A549 (cell line): ENCODE measurements around the gene UTS2R. TPM values are rescaled to one million over a fixed set of nuclear protein-coding genes. Genes with fewer than 3 reads are reported as not detected.

Source experiments
- ATAC-seq, 2 experiments: fragments of 200-7000 bp in 1 of 2; fragments of >200 bp in 1 of 2; cut with Nextera tagmentation in 1 of 2; cut with Tn5 transposase in 1 of 2; 3 replicates each; pipeline versions ENCODE4 v1.8.0 to v1.9.1; 2018 to 2020; ENCODE audit warnings: mild to moderate bottlenecking in 1 of 2, moderate library complexity in 1 of 2
- CTCF ChIA-PET: fragments of 300-600 bp; sonication (Branson Sonifier 250); formaldehyde crosslinking; extraction: SDS; loops from one replicate; lab custom pipeline; 2021; ENCODE audit warnings: antibody characterized with exemption, inconsistent platforms; lab: Yijun Ruan, JAX
- POLR2A ChIA-PET: fragments of 350-600 bp; formaldehyde crosslinking; extraction: SDS; loops from one replicate; lab custom pipeline; 2021; ENCODE audit warnings: antibody characterized with exemption, inconsistent platforms; lab: Yijun Ruan, JAX
- DNase-seq, 2 experiments: peaks; one replicate each; pipeline versions ENCODE4 v3.0.0 to v3.0.0-alpha.2; 2011 to 2016; ENCODE audit warnings: low read depth in 1 of 2, low spot score in 1 of 2
- FAIRE-seq: peaks from 2 replicates; lab custom pipeline; 2011; peaks lifted over from hg19 to GRCh38; lab: Jason Lieb, UNC
- H3K27ac ChIP-seq, 2 experiments: fragments of >200 bp; sonication (Bioruptor Twin); formaldehyde crosslinking; 3 replicates each; pipeline ENCODE4 v1.5.1; 2016 to 2017
- H3K4me1 ChIP-seq: fragments of >200 bp; sonication (Bioruptor Twin); formaldehyde crosslinking; 3 replicates; pipeline ENCODE4 v1.6.1; 2016
- H3K4me2 ChIP-seq: fragments of >200 bp; sonication (Bioruptor Twin); formaldehyde crosslinking; 3 replicates; pipeline ENCODE4 v1.6.1; 2016
- H3K4me3 ChIP-seq: fragments of >200 bp; sonication (Bioruptor Twin); formaldehyde crosslinking; 3 replicates; pipeline ENCODE4 v1.5.1; 2016
- H3K9me3 ChIP-seq: fragments of >200 bp; sonication (Bioruptor Twin); formaldehyde crosslinking; 3 replicates; pipeline ENCODE4 v1.6.1; 2016
- CBX2 ChIP-seq: fragments of 200-600 bp; sonication (generic); IDR thresholded peaks from 2 replicates; pipeline ENCODE4 v1.6.1; 2016; ENCODE audit warnings: low read depth, mild to moderate bottlenecking, borderline replicate concordance
- CBX8 ChIP-seq: fragments of 200-600 bp; sonication (generic); IDR thresholded peaks from 2 replicates; pipeline ENCODE4 v1.6.1; 2016
- CEBPB ChIP-seq, 2 experiments: fragments of >200 bp in 1 of 2; sonication (Bioruptor Twin) in 1 of 2; formaldehyde crosslinking in 1 of 2; IDR thresholded peaks; 2 replicates each; pipeline ENCODE4 v1.6.1; 2012 to 2016
- CHD4 ChIP-seq: fragments of 200-600 bp; sonication (generic); IDR thresholded peaks from 2 replicates; pipeline ENCODE4 v1.6.1; 2016; ENCODE audit warnings: antibody characterized with exemption, mild to moderate bottlenecking, borderline replicate concordance
- EHF ChIP-seq: fragments of 250-450 bp; sonication (Bioruptor Pico); IDR thresholded peaks from 2 replicates; pipeline ENCODE4 v1.5.0; 2020; ENCODE audit warnings: mild to moderate bottlenecking
- EHMT2 ChIP-seq: fragments of 200-600 bp; sonication (generic); IDR thresholded peaks from 2 replicates; pipeline ENCODE4 v1.6.1; 2016; ENCODE audit warnings: antibody characterized with exemption, low read depth, mild to moderate bottlenecking, moderate library complexity
- EP300 ChIP-seq, 2 experiments: fragments of >200 bp; sonication (Bioruptor Twin); formaldehyde crosslinking; IDR thresholded peaks; 2 replicates in 1 of 2; 3 replicates in 1 of 2; pipeline ENCODE4 v1.6.1; 2016 to 2017
- ESRRA ChIP-seq: fragments of 150-350 bp; IDR thresholded peaks from 2 replicates; pipeline ENCODE4 v1.6.1; 2014; ENCODE audit warnings: mild to moderate bottlenecking, low read length, borderline replicate concordance
- FOSB ChIP-seq: fragments of 250-450 bp; sonication (Bioruptor Pico); IDR thresholded peaks from 2 replicates; pipeline ENCODE4 v1.5.0; 2020; ENCODE audit warnings: mild to moderate bottlenecking, moderate library complexity
- GATA3 ChIP-seq: IDR thresholded peaks from 2 replicates; pipeline ENCODE4 v1.6.1; 2012; ENCODE audit warnings: borderline replicate concordance
- HDAC2 ChIP-seq: fragments of 200-600 bp; sonication (generic); IDR thresholded peaks from 2 replicates; pipeline ENCODE4 v1.6.1; 2016
- HOXA7 ChIP-seq: fragments of 250-450 bp; sonication (Bioruptor Pico); IDR thresholded peaks from 2 replicates; pipeline ENCODE4 v1.5.0; 2020; ENCODE audit warnings: mild to moderate bottlenecking, moderate library complexity
- HOXB13 ChIP-seq: fragments of 250-450 bp; sonication (Bioruptor Pico); IDR thresholded peaks from 2 replicates; pipeline ENCODE4 v1.5.0; 2020; ENCODE audit warnings: low read depth, mild to moderate bottlenecking, moderate library complexity
- JUN ChIP-seq, 2 experiments: fragments of >200 bp; sonication (Bioruptor Twin); formaldehyde crosslinking; IDR thresholded peaks; 2 replicates in 1 of 2; 3 replicates in 1 of 2; pipeline ENCODE4 v1.6.1; 2016 to 2017
- KDM5A ChIP-seq: fragments of 200-600 bp; sonication (generic); IDR thresholded peaks from 2 replicates; pipeline ENCODE4 v1.6.1; 2016; ENCODE audit warnings: antibody characterized with exemption, mild to moderate bottlenecking
- MAFK ChIP-seq: fragments of 450-650 bp; IDR thresholded peaks from 2 replicates; pipeline ENCODE4 v1.6.1; 2014; ENCODE audit not compliant: partially characterized antibody
- MAZ ChIP-seq: fragments of 150-350 bp; IDR thresholded peaks from 2 replicates; pipeline ENCODE4 v1.6.1; 2014; ENCODE audit warnings: antibody characterized with exemption, low read depth, low read length, borderline replicate concordance
- NFE2L2 ChIP-seq: fragments of 150-350 bp; conservative IDR thresholded peaks from 2 replicates; pipeline ENCODE4 v1.6.1; 2014; ENCODE audit warnings: low read length
- POLR2A ChIP-seq: IDR thresholded peaks from 2 replicates; pipeline ENCODE4 v1.6.1; 2012; ENCODE audit warnings: mild to moderate bottlenecking, low read length
- POLR2AphosphoS2 ChIP-seq: conservative IDR thresholded peaks from 2 replicates; pipeline ENCODE4 v1.6.1; 2012; ENCODE audit warnings: low read length, improper control_type of control experiment, inconsistent platforms
- RAD21 ChIP-seq, 2 experiments: fragments of >200 bp in 1 of 2; sonication (Bioruptor Twin) in 1 of 2; formaldehyde crosslinking in 1 of 2; IDR thresholded peaks in 1 of 2; conservative IDR thresholded peaks in 1 of 2; 2 replicates in 1 of 2; 3 replicates in 1 of 2; pipeline ENCODE4 v1.6.1; 2012 to 2018; ENCODE audit warnings: inconsistent platforms in 1 of 2
- RARB ChIP-seq: fragments of 250-450 bp; sonication (Bioruptor Pico); IDR thresholded peaks from 2 replicates; pipeline ENCODE4 v1.8.0; 2021; ENCODE audit warnings: mild to moderate bottlenecking, moderate library complexity
- RCOR1 ChIP-seq: fragments of 150-350 bp; IDR thresholded peaks from 2 replicates; pipeline ENCODE4 v1.6.1; 2014; ENCODE audit warnings: antibody characterized with exemption, low read length, low read depth
- SMC3 ChIP-seq: fragments of >200 bp; sonication (Bioruptor Twin); formaldehyde crosslinking; IDR thresholded peaks from 3 replicates; pipeline ENCODE4 v1.6.1; 2018; ENCODE audit warnings: inconsistent platforms
- SREBF2 ChIP-seq: fragments of 450-650 bp; IDR thresholded peaks from 2 replicates; pipeline ENCODE4 v1.6.1; 2014; ENCODE audit warnings: mild to moderate bottlenecking, moderate library complexity
- TFCP2L1 ChIP-seq: fragments of 250-450 bp; sonication (Bioruptor Pico); IDR thresholded peaks from 2 replicates; pipeline ENCODE4 v1.5.0; 2021; ENCODE audit warnings: mild to moderate bottlenecking
- TP53 ChIP-seq: fragments of 250-450 bp; sonication (Bioruptor Pico); IDR thresholded peaks from 2 replicates; pipeline ENCODE4 v1.5.0; 2021; ENCODE audit warnings: mild to moderate bottlenecking, moderate library complexity
- ZC3H11A ChIP-seq: fragments of 450-650 bp; IDR thresholded peaks from 2 replicates; pipeline ENCODE4 v1.6.1; 2014; ENCODE audit warnings: antibody characterized with exemption, mild to moderate bottlenecking
- ZSCAN20 ChIP-seq: fragments of 250-450 bp; sonication (Bioruptor Pico); IDR thresholded peaks from 2 replicates; pipeline ENCODE4 v1.8.0; 2022; ENCODE audit warnings: mild to moderate bottlenecking, moderate library complexity
- WGBS: methylation state at CpG from one replicate; pipeline ENCODE4 v1.1.6; 2017; ENCODE audit errors: missing lambda C conversion rate; 5-methylcytosine and 5-hydroxymethylcytosine counted together
- polyA plus RNA-seq, 4 experiments: library from polyadenylated mRNA; depleted of rRNA in 3 of 4; stranded (reverse); fragments of >200 nt; fragmentation: RNase III in 1 of 4; extraction: RNeasy Plus Mini Kit Qiagen cat#74134 plus additional on column Dnase treatment in 1 of 4; gene quantifications; 2 replicates in 3 of 4; 3 replicates in 1 of 4; pipeline ENCODE4 v1.2.3, GENCODE V29; 2011 to 2017
- TF ChIP-seq, protein P1 (sequence below): IDR thresholded peaks from 2 replicates; pipeline ENCODE4 v1.6.1; 2012
- TF ChIP-seq, protein P2 (sequence below): fragments of >200 bp; sonication (Bioruptor Twin); formaldehyde crosslinking; IDR thresholded peaks from 2 replicates; pipeline ENCODE4 v1.6.1; 2016
- TF ChIP-seq, protein P3 (sequence below): fragments of 250-450 bp; sonication (Bioruptor Pico); IDR thresholded peaks from 2 replicates; pipeline ENCODE4 v1.5.0; 2021; ENCODE audit warnings: mild to moderate bottlenecking, moderate library complexity, borderline replicate concordance
- TF ChIP-seq, protein P4 (sequence below): IDR thresholded peaks from 2 replicates; pipeline ENCODE4 v1.6.1; 2012
- TF ChIP-seq, protein P5 (sequence below): fragments of 450-650 bp; IDR thresholded peaks from 2 replicates; pipeline ENCODE4 v1.6.1; 2014; ENCODE audit warnings: antibody characterized with exemption
- TF ChIP-seq, protein P6 (sequence below): fragments of >200 bp; sonication (Bioruptor Twin); formaldehyde crosslinking; IDR thresholded peaks from 3 replicates; pipeline ENCODE4 v1.5.1; 2016
- TF ChIP-seq, protein P7 (sequence below): fragments of 150-350 bp; IDR thresholded peaks from 2 replicates; pipeline ENCODE4 v1.6.1; 2014; ENCODE audit warnings: low read depth, mild to moderate bottlenecking, low read length

UTS2R gene
- polyA plus RNA-seq, 2 of the 4 experiments (the other 2 are of a cell fraction), result not detected

DNA sequence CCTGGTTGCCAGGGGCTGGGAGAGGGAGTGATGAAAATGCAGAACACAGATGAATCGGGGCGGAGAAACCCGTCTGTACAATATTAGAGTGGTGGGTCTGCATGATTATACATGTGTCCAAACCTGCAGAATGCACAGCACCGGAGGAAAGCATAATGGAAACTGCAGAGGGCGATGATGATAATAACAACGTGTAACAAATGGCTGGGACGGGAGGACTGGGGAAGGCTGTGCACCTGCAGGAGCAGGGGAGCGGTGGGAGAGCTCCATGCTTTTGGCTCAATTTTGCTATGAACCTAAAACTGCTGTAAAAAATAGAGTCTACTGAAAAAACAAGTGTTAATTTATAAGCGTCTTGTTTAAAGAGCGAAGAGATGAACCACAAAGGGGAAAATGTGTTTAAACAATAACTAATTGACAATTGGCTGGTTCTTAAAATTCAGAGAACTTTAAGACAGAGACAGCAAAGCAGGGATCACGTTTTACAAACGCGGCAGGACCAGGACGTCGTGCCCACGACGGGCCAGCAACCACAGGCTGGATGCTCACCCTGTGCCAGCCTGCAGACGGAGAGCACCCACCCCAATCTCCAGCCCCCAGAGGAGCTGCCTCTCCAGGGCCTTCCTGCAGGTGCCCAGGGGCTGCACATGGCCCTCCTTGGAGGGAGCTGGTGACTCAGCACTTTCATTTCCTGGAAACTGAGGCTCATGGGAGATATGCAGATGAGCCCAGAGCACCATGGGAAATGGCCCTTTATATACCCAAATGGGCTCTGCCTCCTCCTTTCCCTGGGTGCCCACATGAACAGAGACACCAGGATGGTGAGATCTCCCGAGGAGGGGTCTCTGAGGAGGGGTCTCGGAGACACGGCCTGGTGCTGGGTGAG is 12.9 kb upstream of the UTS2R start, which contains the start of gene TEX19:
TSS of gene TEX19 (plus strand) at position 783 of the 886 bp plus-strand sequence. CDS start 2,904 bp downstream, outside the sequence.
- 70% methylated on average over 21 of the region's 21 CpGs for WGBS
- TF ChIP-seq EHF, result 0 out of 2 replicates have a peak, but pooled peaks have one; percentile 57
- TF ChIP-seq CHD4, result no peak; the same call in 1 of the 2 replicates
- TF ChIP-seq, protein P1, sequence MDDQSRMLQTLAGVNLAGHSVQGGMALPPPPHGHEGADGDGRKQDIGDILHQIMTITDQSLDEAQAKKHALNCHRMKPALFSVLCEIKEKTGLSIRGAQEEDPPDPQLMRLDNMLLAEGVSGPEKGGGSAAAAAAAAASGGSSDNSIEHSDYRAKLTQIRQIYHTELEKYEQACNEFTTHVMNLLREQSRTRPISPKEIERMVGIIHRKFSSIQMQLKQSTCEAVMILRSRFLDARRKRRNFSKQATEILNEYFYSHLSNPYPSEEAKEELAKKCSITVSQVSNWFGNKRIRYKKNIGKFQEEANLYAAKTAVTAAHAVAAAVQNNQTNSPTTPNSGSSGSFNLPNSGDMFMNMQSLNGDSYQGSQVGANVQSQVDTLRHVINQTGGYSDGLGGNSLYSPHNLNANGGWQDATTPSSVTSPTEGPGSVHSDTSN, result no peak
- no peak for TF ChIP-seq RARB (CRISPR knock-in tag)
- no peak for TF ChIP-seq POLR2AphosphoS2
- no peak for TF ChIP-seq HDAC2
- no peak for TF ChIP-seq KDM5A
- TF ChIP-seq CBX2, result no peak
- TF ChIP-seq TFCP2L1 (CRISPR knock-in tag), result no peak
- TF ChIP-seq, protein P2, sequence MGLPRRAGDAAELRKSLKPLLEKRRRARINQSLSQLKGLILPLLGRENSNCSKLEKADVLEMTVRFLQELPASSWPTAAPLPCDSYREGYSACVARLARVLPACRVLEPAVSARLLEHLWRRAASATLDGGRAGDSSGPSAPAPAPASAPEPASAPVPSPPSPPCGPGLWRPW, result no peak
- TF ChIP-seq RCOR1, result no peak
- no peak for TF ChIP-seq EHMT2
- peak; percentile 97 for TF ChIP-seq MAFK
- no peak for TF ChIP-seq ZSCAN20 (CRISPR knock-in tag)
- no peak for TF ChIP-seq FOSB (CRISPR knock-in tag)
- TF ChIP-seq POLR2A, result no peak
- TF ChIP-seq ZC3H11A, result no peak
- TF ChIP-seq TP53 (CRISPR knock-in tag), result no peak
- no peak for TF ChIP-seq JUN (IDR thresholded peaks at IDR 0.05)
- TF ChIP-seq NFE2L2, result peak; percentile 88
- TF ChIP-seq SMC3, result no peak
- TF ChIP-seq CEBPB (IDR thresholded peaks at IDR 0.05), result no peak
- TF ChIP-seq, protein P3, sequence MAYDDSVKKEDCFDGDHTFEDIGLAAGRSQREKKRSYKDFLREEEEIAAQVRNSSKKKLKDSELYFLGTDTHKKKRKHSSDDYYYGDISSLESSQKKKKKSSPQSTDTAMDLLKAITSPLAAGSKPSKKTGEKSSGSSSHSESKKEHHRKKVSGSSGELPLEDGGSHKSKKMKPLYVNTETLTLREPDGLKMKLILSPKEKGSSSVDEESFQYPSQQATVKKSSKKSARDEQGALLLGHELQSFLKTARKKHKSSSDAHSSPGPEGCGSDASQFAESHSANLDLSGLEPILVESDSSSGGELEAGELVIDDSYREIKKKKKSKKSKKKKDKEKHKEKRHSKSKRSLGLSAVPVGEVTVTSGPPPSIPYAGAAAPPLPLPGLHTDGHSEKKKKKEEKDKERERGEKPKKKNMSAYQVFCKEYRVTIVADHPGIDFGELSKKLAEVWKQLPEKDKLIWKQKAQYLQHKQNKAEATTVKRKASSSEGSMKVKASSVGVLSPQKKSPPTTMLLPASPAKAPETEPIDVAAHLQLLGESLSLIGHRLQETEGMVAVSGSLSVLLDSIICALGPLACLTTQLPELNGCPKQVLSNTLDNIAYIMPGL (CRISPR knock-in tag), result no peak
- no peak for TF ChIP-seq HOXA7 (CRISPR knock-in tag)
- TF ChIP-seq ESRRA, result no peak
- TF ChIP-seq, protein P4, sequence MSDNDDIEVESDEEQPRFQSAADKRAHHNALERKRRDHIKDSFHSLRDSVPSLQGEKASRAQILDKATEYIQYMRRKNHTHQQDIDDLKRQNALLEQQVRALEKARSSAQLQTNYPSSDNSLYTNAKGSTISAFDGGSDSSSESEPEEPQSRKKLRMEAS, result peak; percentile 80
- TF ChIP-seq, protein P5, sequence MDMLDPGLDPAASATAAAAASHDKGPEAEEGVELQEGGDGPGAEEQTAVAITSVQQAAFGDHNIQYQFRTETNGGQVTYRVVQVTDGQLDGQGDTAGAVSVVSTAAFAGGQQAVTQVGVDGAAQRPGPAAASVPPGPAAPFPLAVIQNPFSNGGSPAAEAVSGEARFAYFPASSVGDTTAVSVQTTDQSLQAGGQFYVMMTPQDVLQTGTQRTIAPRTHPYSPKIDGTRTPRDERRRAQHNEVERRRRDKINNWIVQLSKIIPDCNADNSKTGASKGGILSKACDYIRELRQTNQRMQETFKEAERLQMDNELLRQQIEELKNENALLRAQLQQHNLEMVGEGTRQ, result no peak
- no peak for TF ChIP-seq MAZ
- TF ChIP-seq HOXB13, result no peak
- no peak for TF ChIP-seq SREBF2
- peak in 1 of 2 experiments; percentile 19; a peak in 1 of 5 replicates for TF ChIP-seq RAD21 (conservative IDR thresholded peaks at IDR 0.05 in 1 of 2, IDR thresholded peaks at IDR 0.05 in 1 of 2)
- TF ChIP-seq, protein P6, sequence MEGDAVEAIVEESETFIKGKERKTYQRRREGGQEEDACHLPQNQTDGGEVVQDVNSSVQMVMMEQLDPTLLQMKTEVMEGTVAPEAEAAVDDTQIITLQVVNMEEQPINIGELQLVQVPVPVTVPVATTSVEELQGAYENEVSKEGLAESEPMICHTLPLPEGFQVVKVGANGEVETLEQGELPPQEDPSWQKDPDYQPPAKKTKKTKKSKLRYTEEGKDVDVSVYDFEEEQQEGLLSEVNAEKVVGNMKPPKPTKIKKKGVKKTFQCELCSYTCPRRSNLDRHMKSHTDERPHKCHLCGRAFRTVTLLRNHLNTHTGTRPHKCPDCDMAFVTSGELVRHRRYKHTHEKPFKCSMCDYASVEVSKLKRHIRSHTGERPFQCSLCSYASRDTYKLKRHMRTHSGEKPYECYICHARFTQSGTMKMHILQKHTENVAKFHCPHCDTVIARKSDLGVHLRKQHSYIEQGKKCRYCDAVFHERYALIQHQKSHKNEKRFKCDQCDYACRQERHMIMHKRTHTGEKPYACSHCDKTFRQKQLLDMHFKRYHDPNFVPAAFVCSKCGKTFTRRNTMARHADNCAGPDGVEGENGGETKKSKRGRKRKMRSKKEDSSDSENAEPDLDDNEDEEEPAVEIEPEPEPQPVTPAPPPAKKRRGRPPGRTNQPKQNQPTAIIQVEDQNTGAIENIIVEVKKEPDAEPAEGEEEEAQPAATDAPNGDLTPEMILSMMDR, result no peak
- TF ChIP-seq EP300 (IDR thresholded peaks at IDR 0.05), result no peak
- TF ChIP-seq, protein P7, sequence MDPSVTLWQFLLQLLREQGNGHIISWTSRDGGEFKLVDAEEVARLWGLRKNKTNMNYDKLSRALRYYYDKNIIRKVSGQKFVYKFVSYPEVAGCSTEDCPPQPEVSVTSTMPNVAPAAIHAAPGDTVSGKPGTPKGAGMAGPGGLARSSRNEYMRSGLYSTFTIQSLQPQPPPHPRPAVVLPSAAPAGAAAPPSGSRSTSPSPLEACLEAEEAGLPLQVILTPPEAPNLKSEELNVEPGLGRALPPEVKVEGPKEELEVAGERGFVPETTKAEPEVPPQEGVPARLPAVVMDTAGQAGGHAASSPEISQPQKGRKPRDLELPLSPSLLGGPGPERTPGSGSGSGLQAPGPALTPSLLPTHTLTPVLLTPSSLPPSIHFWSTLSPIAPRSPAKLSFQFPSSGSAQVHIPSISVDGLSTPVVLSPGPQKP, result no peak
- TF ChIP-seq CBX8, result no peak
- TF ChIP-seq GATA3, result no peak

More for the DNA sequence above, 12.9 kb upstream of the UTS2R start, which contains the start of gene TEX19:
- ChIA-PET POLR2A (no interaction called here), CTCF (interaction anchor here (0.8 to 5.8 kb wide), 7 partner anchors 8 to 251 kb away, joined by 3 to 44 read pairs (median 3); no protein-coding TSS in a partner anchor)
- ATAC-seq, result peak; percentile 40 to 58; a peak in 5 of 6 replicates
- Histone ChIP-seq H3K27ac (peak within 1 kb of the TSS; percentile 38 to 70; a peak in 5 of 6 replicates), H3K9me3 (no peaks in the 10 kb centered on the region), H3K4me1 (peaks cover 18% of the 10 kb centered on the region), H3K4me2 (peak within 1 kb of the TSS; percentile 45), H3K4me3 (no peak within 1 kb of the TSS)
- FAIRE-seq, result no peak
- DNase-seq, result peak; percentile 54 to 70
